OCI-M2 (cell line): ENCODE data around the gene TMEM231.
A peak's percentile ranks its signal among the peaks of the same experiment; 100 is the strongest.
"Not testable (repeated sequence)": the region's sequence is repeated elsewhere in the genome, so short reads cannot be mapped to it uniquely, and the experiment has no call there.

Experiments used
- DNase-seq: peaks from one replicate; lab custom pipeline; 2025; ENCODE audit not compliant: unreplicated experiment; lab: John Stamatoyannopoulos, UW

TMEM231 gene

GRCh38 chr16:75555707-75556430, at the start of gene TMEM231:
Gene TMEM231 (minus strand): TSS chr16:75556252. CDS start chr16:75556209, 43 bp downstream.
- peak; percentile 63 for DNase-seq

GRCh38 chr16:75603241-75603640, 47.2 kb upstream of the TMEM231 start:
- DNase-seq: no peak

- no peak for DNase-seq
These were observed 43.6 kb upstream of the TMEM231 start for GRCh38 chr16:75599452-75600277.

GRCh38 chr16:75593825-75594820, 38.1 kb upstream of the TMEM231 start:
- DNase-seq: no peak

GRCh38 chr16:75593308-75593707, 37.3 kb upstream of the TMEM231 start:
- DNase-seq: no peak

GRCh38 chr16:75591927-75592326, 35.9 kb upstream of the TMEM231 start:
- DNase-seq: not testable (repeated sequence)

- DNase-seq: no peak
These were observed 35.1 kb upstream of the TMEM231 start for GRCh38 chr16:75590920-75591843.

- DNase-seq: no peak
These were observed 33.3 kb upstream of the TMEM231 start for GRCh38 chr16:75589306-75589705.

- DNase-seq: no peak
These were observed 32.7 kb upstream of the TMEM231 start for GRCh38 chr16:75588716-75589115.

- no peak for DNase-seq
These were observed 28.1 kb upstream of the TMEM231 start for GRCh38 chr16:75584108-75584507.

- DNase-seq: no peak
These were observed 23.3 kb upstream of the TMEM231 start for GRCh38 chr16:75579281-75579834.

GRCh38 chr16:75578725-75579124, 22.7 kb upstream of the TMEM231 start:
- no peak for DNase-seq

- no peak for DNase-seq
These were observed 22.2 kb upstream of the TMEM231 start for GRCh38 chr16:75578212-75578611.

- no peak for DNase-seq
These were observed 20.3 kb upstream of the TMEM231 start for GRCh38 chr16:75576384-75576811.

- DNase-seq: no peak
These were observed 19.9 kb upstream of the TMEM231 start for GRCh38 chr16:75575958-75576357.

- no peak for DNase-seq
These were observed 17.9 kb upstream of the TMEM231 start for GRCh38 chr16:75573955-75574354.

- no peak for DNase-seq
These were observed 17.0 kb upstream of the TMEM231 start for GRCh38 chr16:75572864-75573542.

- no peak for DNase-seq
These were observed 14.5 kb upstream of the TMEM231 start for GRCh38 chr16:75570396-75571065.
